Measurements from ENCODE around the gene VPS35.

VPS35 gene

DNA sequence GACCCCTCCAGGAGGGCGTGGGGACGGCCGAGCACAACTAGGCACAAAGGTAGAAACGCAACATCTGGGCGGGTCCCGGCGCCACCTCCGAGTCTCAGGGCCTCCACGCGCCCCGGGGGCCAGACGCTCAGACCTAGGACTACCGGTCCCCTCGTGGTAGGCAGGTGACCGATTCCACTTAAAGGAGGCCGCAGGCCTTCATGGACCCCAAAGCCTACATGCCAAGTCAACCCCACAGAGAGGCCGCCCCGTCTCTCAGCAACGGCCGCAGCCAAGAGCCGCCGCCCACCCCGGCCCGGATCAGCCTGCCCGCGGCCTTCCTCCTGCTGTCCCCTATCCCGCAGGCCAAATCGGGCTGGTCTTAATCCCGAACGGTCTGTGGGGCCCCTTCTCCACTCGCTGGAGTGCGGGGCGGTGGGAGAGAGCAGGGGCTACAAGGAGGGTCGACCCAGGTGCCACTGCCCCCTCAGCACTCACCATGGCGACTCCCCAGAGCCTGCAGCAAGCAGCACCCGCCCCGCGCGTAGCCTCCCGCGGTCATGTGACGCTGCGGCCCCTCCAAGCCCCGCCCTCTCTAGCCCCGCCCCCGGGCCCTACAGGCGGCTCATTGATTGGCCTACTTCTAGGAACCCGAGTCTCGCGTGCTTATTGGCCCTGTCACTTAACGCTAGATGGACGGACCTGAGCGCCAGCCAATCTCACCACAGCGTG is at the start of gene VPS35:
Gene VPS35, minus strand, starts transcription at position 525 of the 711 bp plus-strand sequence. Its CDS starts 45 bp downstream, at position 480.
- DNase-seq = peak; percentile 93 to 94

DNA sequence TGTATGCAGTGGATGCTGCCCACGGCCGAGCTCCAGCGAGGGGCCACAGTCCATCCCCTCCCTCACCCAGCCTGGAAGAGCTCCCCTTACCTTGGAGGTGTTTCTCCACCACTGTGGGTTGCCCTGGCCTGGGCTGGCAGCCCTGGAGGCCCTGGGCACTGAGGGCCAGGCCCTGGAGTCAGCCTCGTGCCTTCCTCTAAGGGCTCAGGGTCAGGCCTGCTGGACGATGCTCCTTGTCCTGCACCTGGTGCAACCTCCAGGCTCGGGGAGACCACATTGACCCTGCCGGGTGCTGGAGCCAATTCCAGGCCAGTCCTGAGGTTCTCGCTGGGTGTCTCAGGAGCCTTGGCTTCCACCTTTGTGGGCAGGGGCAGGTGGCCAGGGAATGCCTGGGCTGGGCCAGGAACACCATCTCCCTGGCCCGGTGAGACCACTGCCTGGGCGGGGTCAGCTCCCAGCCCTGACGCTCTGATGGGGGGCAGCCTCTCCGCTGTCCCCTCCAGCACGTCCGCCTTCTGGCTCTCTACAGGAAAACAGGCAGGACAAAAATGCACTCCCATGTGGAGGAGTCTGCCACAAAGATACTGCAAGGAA is 48.7 kb upstream of the VPS35 start:
- no peak for DNase-seq

DNA sequence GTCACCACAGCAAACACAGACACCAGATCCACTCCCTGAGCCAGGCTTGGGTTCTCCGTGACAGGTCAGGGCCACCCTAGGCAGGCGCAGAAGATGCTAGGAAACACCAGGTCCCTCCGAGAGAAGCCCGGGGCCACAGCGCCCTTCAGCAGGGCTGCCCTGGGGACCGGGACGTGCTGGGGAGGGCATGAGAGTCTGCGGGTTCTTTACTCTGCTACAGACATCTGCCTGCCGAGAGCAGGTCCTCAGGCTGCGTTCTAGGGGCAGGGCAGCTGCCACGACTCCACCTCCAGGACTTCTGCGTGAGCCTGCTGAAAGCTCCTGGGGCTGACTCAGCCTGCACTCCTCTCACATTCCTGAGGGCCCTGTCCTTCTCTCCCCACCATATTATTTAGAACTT is 47.7 kb upstream of the VPS35 start:
- no peak for DNase-seq

DNA sequence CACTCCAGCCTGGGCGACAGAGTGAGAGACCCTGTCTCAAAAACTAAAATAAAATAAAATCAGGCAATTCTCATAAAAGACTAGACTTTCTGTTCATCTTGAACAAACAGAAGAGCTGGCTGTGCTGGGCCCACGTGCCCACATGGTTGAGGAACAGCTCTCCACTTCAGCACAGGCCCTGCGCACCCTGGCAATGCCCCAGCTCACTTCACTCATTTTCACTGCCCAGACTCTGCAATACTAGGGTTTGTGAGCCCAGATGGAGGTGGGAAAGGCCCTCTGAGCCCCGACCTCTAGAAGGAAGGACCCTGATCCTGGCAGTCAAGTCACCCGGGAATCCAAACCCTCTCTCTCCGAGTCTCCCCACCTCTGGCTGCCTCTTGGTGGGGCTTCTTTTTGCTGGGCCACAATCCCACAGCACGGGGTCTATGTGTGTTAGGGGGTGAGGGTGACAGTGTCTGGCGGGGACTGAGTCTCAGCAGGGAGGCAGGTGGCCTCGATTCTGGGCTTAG is 44.4 kb upstream of the VPS35 start:
- DNase-seq = no peak

DNA sequence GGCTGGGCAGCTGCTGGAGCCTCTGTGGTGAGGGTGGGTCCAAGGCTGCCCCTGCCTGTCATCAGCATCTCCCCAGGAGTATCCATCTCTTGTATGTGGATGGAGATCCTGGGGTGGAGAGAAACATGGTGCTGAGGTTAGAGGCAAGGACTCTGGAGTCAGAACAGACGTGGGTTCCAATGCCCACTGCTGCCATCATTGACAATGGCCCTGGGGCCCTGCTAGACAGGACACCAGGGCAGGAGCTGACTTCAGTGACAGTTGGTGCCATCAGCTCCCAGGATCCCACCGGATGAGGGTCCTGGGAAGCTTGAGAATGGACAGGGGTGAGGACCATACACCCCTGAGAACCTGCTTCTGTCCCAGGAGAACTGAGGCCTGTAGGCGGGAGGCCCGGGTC is 43.6 kb upstream of the VPS35 start:
- no peak for DNase-seq

DNA sequence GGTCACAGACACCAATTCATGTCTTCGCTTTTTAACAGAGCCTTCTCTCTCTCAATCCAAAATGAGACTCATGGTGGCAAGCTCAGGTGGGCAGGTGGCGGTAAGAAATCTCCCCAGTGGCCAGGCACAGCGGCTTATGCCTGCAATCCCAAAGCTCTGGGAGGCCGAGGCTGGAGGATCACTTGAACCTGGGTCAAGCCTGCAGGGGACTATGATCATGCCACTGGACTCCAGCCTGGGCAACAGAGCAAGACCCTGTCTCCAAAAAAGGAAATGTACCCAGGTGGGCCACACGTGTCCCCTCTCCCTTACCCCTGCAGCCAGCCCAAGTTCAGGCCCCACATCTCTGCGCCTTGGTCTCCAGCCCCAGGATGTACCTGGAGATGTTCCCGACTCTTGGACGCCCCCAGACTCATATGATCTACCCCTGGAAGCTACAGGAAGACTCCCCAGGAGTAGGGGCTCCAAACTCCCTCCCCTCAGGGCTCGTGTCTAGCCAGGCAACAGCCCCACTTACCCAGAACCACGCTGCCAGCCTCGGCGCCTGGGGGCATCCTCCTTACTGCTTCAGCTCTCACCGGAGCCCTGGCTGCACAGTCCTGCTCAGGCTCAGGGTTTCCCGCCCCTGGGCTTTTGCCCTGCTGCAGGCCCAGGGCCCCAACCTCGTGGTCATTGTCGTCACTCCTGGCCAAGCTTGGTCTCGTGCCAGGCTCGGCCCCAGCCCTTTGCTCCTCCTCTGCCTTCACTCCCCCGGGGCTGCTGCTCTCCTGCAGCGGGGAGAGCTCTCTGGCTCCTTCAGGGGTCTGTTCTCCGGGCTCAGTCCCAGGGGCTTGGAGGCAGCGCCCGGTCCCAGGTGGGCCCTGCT is 42.9 kb upstream of the VPS35 start:
- DNase-seq = no peak

DNA sequence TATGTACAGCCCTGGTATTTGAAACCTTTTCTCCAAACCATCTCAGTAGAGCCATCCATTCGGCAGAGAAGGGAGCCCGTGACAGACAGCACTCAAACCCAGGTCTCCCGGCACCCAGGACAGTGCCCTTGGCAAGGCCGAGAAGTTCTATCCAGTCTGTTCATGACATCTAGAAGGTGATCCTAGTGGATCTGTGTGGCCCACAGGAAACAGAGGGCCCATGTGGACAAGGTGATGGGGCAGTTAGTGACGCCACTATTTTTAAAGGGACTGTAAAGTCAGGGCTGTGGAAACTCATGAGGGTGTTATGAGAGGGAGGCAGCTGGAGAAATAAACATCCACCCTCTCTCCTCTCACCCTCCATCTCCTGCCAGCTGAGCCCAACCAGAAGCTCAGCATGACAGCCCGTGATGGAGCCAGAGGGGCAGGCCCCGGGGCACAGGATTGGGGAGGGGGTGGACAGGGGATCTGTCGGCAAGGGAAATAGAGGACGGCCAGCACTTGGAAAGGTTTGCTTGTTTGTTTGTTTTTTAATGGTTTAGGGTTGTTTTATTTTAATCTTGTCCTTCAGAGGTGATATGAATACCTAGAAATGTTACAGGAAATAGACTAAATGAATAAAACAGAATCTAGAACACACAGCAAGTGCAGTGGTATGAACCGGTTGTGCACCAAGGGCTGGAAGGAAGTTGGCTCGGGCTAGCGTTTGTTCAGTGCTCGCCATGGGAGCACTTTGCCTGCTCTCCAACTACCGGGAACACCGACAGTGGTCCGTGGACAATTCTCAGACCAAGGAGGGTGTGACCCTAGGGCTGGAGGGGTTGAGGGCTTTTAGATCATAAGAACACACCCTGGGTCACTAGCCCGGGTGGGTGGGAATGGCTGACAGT is 42.1 kb upstream of the VPS35 start:
- DNase-seq = no peak

DNA sequence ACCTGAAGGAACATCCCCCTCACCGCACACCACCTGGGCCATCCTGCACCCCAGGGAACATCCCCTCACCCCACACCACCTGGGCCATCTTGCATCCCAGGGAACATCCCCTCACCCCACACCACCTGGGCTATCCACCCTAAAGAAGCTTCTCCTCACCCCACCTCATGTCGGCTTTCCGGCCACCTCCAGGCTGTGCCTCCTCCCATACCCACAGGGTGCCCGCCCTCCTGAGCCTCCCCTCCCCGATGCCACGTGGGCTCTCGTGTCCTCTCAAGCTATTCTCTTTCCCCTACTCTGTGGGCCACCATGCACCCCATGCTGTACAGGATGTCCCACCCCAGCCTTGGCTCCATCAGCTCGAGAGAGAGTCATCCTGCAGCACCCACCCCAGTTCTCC is 41.1 kb upstream of the VPS35 start:
- no peak for DNase-seq

DNA sequence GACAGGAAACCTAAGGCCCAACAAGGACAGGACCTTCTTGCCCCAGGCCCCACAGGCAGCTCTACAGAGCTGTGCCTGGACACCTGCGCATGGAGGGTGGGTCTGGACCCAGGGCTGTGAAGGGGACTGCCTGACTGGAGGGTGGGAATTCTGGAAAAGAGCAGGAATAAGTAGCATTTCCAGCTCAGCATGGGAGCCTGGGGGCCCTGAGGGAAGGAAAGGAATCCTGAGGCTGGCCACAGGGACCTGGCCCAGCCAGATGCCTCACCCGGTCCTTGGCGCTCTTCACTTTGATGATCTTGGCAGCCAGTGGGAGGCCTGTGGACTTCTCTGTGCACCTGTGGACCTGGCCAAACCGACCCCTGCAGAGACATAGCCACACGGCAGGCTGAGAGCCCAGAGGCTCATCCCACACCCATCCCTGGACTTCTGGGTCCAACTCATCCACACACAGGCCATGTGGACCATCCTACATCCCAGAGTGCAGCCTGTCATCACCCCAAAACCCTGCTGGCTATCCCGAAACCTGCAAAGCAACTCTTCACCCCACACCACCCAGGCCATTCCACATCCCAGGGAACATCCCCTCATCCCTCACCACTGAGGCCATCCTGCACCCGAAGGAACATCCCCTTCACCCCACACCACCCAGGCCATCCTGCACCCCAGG is 40.5 kb upstream of the VPS35 start:
- no peak for DNase-seq

DNA sequence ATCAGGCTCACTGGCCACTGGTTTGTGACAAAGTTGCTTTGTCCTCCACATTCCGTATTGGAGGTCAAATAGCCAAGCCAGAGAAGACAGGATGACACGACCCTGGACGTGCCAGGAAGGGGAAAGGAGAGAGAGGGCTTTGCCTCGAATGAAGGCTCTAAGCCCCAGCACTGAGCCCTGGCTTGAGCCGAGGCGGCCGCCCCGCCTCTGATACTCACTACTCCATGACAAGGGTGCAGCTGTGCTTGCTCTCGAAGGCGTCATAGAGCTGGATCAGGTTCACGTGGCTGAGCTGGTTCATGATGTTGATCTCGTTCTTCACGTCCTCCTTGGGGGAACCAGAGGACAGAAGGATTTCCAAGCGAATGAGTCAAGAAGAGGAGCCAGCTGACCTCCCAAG is 39.8 kb upstream of the VPS35 start:
- DNase-seq = no peak

DNA sequence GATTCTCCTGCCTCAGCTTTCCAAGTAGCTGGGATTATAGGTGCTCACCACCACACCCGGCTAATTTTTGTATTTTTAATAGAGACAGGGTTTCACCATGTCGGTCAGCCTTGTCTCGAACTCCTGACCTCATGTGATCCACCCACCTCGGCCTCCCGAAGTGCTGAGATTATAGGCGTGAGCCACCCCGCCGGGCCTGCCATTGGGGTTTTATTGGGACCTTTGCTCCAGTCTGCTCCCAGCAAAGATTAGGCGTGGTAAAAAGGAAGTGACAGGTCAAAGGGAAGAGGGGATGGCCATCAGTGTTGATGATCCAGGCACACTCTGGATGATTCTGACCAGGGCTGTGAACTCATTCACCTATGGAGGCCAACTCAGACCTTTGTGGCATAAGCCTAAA is 38.7 kb upstream of the VPS35 start:
- DNase-seq = no peak

DNA sequence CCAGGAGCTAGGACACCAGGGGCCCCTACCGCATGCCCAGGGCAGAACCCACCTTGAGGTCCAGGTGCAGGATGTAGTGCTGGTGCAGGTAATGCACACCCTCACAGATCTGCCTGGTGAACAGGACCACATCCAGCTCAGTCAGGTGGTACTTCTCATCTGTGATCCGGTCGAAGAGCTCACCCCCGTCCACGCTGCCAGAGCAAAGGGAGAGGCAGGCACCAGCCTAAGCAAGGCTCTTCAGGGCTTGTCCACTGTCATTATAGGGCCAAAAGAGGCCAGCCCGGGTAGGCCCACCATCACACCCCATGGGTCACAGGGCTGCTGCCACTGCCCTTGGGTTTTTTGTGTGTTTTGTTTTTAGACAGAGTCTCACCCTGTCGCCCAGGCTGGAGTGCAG is 38.2 kb upstream of the VPS35 start:
- DNase-seq = no peak

DNA sequence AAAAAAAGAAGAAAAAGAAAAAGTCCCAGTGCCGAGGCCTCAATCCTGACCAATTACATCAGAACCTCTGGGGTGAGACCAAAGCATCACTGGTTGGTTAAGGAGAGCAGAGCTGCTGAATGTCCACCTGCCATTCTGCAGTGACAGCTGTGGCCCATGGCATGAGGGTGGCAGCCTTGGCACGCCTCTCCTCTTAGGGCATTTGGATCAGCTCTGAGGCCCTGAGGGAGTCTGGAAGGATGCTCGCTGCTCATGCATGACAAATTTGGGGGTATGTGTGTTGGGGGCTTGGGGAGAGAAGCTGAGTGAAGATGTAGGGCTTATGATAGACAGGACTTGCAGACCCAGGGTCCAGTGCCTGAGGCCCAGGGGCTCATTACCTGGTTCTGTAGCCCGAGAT is 32.9 kb upstream of the VPS35 start:
- DNase-seq = no peak

DNA sequence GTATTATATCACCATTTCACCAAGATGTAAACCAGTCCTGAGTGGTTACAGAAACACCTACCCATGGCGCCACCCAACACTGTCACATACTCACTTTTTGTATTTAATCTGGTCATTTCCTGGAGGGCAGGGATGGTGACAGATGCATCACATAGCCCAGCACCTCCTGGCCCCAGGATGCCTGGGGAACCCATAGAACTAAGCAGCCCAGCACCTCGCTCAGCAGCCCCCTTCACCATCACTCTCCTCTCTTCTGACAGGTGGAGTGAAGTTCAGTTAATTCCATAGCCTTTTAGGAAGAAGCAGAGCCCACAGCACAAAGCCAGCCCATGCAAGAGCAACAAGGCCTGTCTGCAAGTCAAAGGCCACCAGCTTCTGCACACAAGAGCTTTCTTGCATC is 31.6 kb upstream of the VPS35 start:
- DNase-seq = no peak

DNA sequence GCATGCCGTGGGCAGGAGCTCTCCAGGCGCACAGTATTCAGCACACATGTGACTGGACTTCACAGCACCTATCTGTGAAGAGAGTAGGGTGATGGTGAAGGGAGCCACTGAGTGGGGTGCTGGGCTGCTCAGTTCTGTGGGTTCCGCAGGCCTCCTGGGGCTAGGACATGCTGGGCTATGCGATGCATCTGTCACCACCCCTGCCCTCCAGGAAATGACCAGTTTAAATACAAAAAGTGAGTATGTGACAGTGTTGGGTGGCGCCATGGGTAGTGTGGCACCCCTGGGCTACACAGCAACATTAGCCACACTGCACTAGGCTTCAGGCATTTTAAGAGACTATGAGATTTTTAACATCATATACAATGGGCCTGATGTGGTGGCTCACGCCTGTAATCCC is 30.6 kb upstream of the VPS35 start:
- no peak for DNase-seq

DNA sequence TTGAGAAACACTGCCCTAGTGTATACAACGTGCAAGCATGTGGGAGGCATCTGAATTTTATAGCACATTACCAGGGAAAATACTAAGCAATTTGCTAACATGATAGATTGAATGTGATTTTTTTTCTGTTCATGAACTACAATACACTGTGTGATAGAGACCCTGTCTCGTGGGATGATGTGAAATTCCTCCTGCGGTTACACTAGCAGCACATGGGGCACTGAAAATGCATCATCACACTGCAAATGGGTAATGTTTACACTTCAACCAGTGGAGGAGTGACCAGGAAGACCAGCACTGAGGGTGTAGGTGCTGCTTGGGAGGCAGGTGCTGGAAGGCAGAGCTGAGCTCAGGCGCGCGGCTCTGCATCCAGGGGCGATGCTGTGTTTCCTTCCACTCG is 29.2 kb upstream of the VPS35 start:
- DNase-seq = no peak

DNA sequence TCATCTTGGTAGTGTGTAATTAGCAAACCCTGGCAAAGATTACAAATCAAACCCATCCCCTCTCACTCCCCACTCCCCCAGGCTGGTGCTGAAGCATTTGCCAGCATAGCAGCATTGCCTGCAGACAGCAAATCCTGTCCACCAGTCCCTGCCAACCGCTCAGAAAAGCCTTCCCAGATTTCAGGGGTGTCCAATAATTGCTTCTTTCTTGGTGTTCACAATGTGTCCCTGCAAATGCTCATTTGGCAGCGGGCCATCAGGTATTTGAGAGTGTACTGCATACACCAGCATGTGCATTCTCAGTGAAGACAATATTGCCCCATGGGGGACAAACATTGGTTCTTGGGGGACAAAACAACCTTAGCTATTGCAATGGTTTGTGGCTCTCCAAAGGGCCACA is 28.7 kb upstream of the VPS35 start:
- no peak for DNase-seq

DNA sequence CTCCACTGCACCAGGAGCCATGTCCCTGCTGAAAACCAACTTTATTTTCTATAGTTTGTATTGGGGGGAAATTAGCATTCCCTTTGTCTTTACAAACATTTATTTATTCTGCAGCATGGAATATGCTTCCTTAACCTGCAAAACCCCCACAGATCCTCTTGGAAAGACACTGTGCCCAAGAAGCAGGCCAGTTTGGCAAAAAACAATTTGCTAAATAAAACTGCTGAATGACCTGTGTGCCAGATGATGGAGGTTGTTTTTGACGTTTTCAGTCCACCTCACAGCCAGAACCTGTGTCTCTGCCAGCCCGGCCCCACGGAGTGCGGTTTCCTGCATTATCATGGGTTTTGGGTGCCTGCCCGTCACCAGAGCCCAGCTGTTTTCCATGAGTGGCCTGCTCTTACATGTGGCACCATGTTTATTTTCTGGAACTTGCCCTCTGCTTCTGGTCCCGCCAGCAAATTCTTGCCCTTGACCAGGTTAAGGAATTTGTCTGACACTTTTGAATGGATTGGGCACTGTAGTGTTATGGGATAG is 26.9 kb upstream of the VPS35 start:
- DNase-seq = no peak

DNA sequence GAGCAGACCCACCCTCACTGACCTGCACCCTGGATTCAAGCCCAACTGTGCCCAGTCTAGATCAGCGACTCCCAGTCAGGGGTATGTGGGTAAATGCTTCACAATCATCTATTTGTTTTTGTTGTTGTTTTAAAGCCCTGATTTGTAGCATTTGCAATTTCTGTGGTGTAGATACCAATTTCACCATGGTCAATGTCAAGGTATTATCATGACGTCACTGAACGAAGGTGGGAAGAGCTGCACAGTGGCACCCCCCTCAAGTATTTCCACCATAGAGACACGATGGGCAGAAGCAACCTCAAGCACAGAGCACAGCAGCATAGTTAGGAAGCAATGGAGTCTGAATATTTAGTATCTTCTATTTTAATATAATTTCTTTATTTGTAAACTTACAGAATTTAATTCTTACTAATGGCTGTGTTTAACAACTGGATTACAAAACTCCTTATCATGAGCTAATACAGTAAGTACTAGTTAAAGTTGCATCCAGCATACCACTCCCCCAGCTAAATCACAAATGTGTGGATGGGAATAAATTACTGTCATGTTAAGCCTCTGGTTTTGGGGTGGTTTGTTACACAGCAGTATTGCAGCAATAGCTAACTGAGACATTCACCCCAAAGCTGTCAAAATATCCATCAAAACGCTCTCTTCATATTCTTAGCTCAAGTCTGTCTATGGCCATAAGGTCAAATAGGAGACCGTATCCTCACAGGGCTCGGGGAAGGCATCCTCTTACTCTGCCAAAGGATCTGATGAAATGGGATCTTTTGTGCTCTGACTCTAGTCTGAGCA is 26.0 kb upstream of the VPS35 start:
- no peak for DNase-seq

DNA sequence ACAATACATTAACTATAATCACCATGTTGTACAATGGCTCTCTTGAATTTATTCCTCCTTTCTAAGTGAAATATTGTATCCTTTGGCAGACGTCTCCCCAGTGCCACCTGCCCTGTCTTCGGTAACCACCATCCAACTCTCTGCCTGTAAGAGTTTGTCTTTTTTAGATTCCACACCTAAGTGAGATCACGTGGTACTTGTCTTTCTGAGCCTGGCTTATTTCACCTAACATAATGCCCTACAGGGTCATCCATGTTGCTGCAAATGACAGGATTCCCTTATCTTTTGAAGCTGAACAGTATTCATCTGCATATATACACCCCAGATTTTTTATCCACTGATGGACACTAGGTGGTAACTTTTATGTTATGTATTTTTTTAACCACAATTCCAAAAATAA is 24.7 kb upstream of the VPS35 start:
- DNase-seq = no peak

DNA sequence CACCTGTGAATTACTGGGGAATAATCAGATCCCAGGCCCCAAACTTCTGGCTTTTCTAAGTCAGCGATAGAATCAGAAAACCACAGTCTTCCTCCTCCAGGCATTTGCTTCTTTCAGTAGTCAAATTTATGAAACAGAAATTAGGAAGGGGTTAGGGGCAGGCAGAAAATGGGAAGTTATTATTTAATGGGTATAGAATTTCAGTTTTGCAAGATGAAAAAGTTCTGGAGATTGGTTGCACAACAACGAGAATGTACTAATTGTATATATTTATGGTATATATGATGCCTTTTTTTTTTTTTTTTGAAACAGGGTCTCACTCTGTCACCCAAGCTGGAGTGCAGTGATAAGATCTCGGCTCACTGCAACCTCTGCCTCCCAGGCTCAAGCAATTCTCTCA is 23.9 kb upstream of the VPS35 start:
- no peak for DNase-seq
